IMR-90 (cell line): ENCODE measurements around the gene ZW10. TPM values are rescaled to one million over a fixed set of nuclear protein-coding genes. Genes with fewer than 3 reads are reported as not detected.

ENCODE experiments used
- ATAC-seq: fragments of 200-7000 bp; cut with Tn5 transposase; 2 replicates; pipeline ENCODE4 v1.9.1; 2020; ENCODE audit warnings: low read depth, mild to moderate bottlenecking, moderate library complexity
- BruUV-seq: library from RNA; stranded (reverse); fragments of 400-500 nt; replicated peaks from 2 replicates; lab custom pipeline; 2021; lab: Mats Ljungman, UMichigan
- CTCF ChIA-PET: fragments of 300-600 bp; formaldehyde crosslinking; extraction: SDS; loops from one replicate; lab custom pipeline; 2021; ENCODE audit warnings: antibody characterized with exemption; lab: Yijun Ruan, JAX
- POLR2A ChIA-PET: fragments of 300-600 bp; sonication (Branson Sonifier 250); formaldehyde crosslinking; loops from one replicate; lab custom pipeline; 2022; ENCODE audit warnings: antibody characterized with exemption; ENCODE audit not compliant: unreplicated experiment; lab: Charles Lee
- DNase-seq: peaks from one replicate; pipeline ENCODE4 v3.0.0; 2013
- H2AFZ ChIP-seq: replicated peaks from 2 replicates; pipeline ENCODE3; 2013; ENCODE audit warnings: low read length, mild to moderate bottlenecking; ENCODE audit not compliant: poor library complexity
- H2AK5ac ChIP-seq: 2 replicates; pipeline ENCODE4 v1.6.1; 2013; ENCODE audit warnings: low read depth, low read length, inconsistent platforms
- H2AK9ac ChIP-seq: replicated peaks from 2 replicates; pipeline ENCODE3; 2013; ENCODE audit warnings: mild to moderate bottlenecking, low read depth, low read length, moderate library complexity; ENCODE audit not compliant: poor library complexity
- H2BK120ac ChIP-seq: 2 replicates; pipeline ENCODE4 v1.6.1; 2013; ENCODE audit warnings: low read depth, low read length, inconsistent platforms
- H2BK15ac ChIP-seq: 3 replicates; pipeline ENCODE4 v1.6.1; 2013; ENCODE audit warnings: low read depth, low read length, inconsistent platforms
- H2BK20ac ChIP-seq: 2 replicates; pipeline ENCODE4 v1.6.1; 2013; ENCODE audit warnings: low read depth, mild to moderate bottlenecking, inconsistent platforms, low read length, moderate library complexity
- H2BK5ac ChIP-seq: 2 replicates; pipeline ENCODE4 v1.6.1; 2013; ENCODE audit warnings: mild to moderate bottlenecking, low read depth, low read length, inconsistent platforms; ENCODE audit not compliant: poor library complexity, severe bottlenecking
- H3K14ac ChIP-seq: replicated peaks from 2 replicates; pipeline ENCODE4 v1.6.1; 2013; ENCODE audit warnings: low read depth, low read length, inconsistent platforms
- H3K18ac ChIP-seq: 2 replicates; pipeline ENCODE4 v1.6.1; 2013; ENCODE audit warnings: low read depth, low read length, control low read depth
- H3K23ac ChIP-seq: 2 replicates; pipeline ENCODE4 v1.6.1; 2013; ENCODE audit warnings: low read depth, low read length, inconsistent platforms
- H3K27ac ChIP-seq: 2 replicates; pipeline ENCODE4 v1.5.1; 2013; ENCODE audit warnings: mild to moderate bottlenecking, control low read depth, low read length; ENCODE audit not compliant: insufficient read depth
- H3K27me3 ChIP-seq: 2 replicates; pipeline ENCODE4 v1.6.1; 2013; ENCODE audit warnings: low read length; ENCODE audit not compliant: control insufficient read depth, insufficient read depth
- H3K36me3 ChIP-seq: 2 replicates; pipeline ENCODE4 v1.6.1; 2013; ENCODE audit warnings: low read length, mixed read lengths; ENCODE audit not compliant: control insufficient read depth, insufficient read depth
- H3K4ac ChIP-seq: 2 replicates; pipeline ENCODE4 v1.6.1; 2013; ENCODE audit warnings: low read depth, low read length, inconsistent platforms
- H3K4me1 ChIP-seq: 2 replicates; pipeline ENCODE4 v1.6.1; 2013; ENCODE audit warnings: low read length, mixed read lengths; ENCODE audit not compliant: control insufficient read depth, insufficient read depth
- H3K4me2 ChIP-seq: 2 replicates; pipeline ENCODE4 v1.6.1; 2013; ENCODE audit warnings: low read depth, mild to moderate bottlenecking, control low read depth, low read length, moderate library complexity
- H3K4me3 ChIP-seq: 2 replicates; pipeline ENCODE4 v1.5.1; 2013; ENCODE audit warnings: low read depth, mild to moderate bottlenecking, control low read depth, low read length, moderate library complexity; ENCODE audit not compliant: insufficient read depth
- H3K56ac ChIP-seq: 2 replicates; pipeline ENCODE4 v1.6.1; 2013; ENCODE audit warnings: low read length, inconsistent platforms; ENCODE audit not compliant: insufficient read depth; ENCODE audit errors: extremely low read depth
- H3K79me1 ChIP-seq, 2 experiments: 2 replicates each; pipeline ENCODE4 v1.6.1; 2013; ENCODE audit warnings: low read length in 2 of 2, inconsistent platforms in 1 of 2, low read depth in 1 of 2
- H3K9ac ChIP-seq: 2 replicates; pipeline ENCODE4 v1.6.1; 2013; ENCODE audit warnings: low read depth, low read length, control low read depth
- H3K9me1 ChIP-seq: 2 replicates; pipeline ENCODE4 v1.6.1; 2013; ENCODE audit warnings: low read length, inconsistent platforms; ENCODE audit not compliant: insufficient read depth
- H3K9me3 ChIP-seq: 2 replicates; pipeline ENCODE4 v1.6.1; 2013; ENCODE audit warnings: low read length; ENCODE audit not compliant: control insufficient read depth, insufficient read depth
- H4K20me1 ChIP-seq: 2 replicates; pipeline ENCODE4 v1.6.1; 2013; ENCODE audit warnings: low read length, inconsistent platforms; ENCODE audit not compliant: insufficient read depth
- H4K5ac ChIP-seq: 2 replicates; pipeline ENCODE4 v1.6.1; 2013; ENCODE audit warnings: mild to moderate bottlenecking, low read depth, low read length, control low read depth
- H4K8ac ChIP-seq, 2 experiments: 2 replicates each; pipeline ENCODE4 v1.6.1; 2013; ENCODE audit warnings: low read depth in 2 of 2, low read length in 2 of 2, control low read depth in 1 of 2, inconsistent platforms in 1 of 2
- H4K91ac ChIP-seq: 2 replicates; pipeline ENCODE4 v1.6.1; 2013; ENCODE audit warnings: low read depth, low read length, inconsistent platforms; ENCODE audit not compliant: insufficient read depth
- POLR2A ChIP-seq: IDR thresholded peaks from 2 replicates; pipeline ENCODE4 v1.6.1; 2012; ENCODE audit warnings: mild to moderate bottlenecking, low read depth, low read length
- dilution Hi-C: fragments of 300-500 bp; cut with HindIII; formaldehyde crosslinking; loops from one replicate; pipeline ENCODE4 v1.14.3; 2018; ENCODE audit warnings: low sequenced_read_pairs; ENCODE audit not compliant: unreplicated experiment
- in situ Hi-C: fragments of 300-500 bp; cut with MboI; formaldehyde crosslinking; loops from 3 replicates; pipeline ENCODE4 v1.14.3; 2019; ENCODE audit warnings: low sequenced_read_pairs, inconsistent platforms, mixed read lengths
- intact Hi-C: fragments of 100-400 bp; cut with micrococcal nuclease; formaldehyde crosslinking; loops from 2 replicates; pipeline ENCODE4 v1.10.0; 2022
- polyA plus RNA-seq, 3 experiments: library from polyadenylated mRNA; depleted of rRNA; stranded (reverse); fragments of >200 nt; gene quantifications; 2 replicates each; pipeline ENCODE4 v1.2.3, GENCODE V29; 2012; ENCODE audit warnings: low replicate concordance in 1 of 3
- total RNA-seq: library from RNA; depleted of rRNA; stranded (reverse); fragments of >200 nt; gene quantifications from 2 replicates; pipeline ENCODE4 v1.2.3, GENCODE V29; 2012

The ZW10 gene
- total and polyA plus RNA-seq, 2 of the 4 experiments (the other 2 are of a cell fraction) = 10.3 to 30.6 TPM

DNA sequence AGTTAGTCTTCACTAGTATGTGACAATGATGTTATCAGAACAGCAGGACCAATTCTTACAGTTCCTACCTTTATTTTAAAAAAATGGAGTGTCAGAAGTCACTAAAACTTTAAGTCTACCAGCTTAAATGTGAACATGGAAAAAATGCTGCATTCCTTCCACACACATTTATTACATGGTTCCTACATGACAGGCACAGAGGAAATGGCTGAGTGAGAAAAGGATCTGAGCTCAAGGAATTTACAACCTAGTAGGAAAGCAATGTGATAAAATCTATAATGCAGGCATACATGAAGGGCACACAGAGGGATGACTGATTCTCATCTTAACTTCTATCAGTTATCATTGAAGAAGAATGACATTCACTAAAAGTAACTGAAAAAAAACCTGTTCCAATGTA lies 29.1 kb upstream of the ZW10 start:
- Histone ChIP-seq H3K4me3 (no peak overlapping the region), H2BK15ac (no peak overlapping the region), H3K9me1 (no peaks in the 10 kb centered on the region), H3K9me3 (no peaks in the 10 kb centered on the region), H3K27me3 (no peaks in the 10 kb centered on the region), H3K36me3 (peaks cover 11% of the 10 kb centered on the region), H4K8ac (no peak overlapping the region), H2BK120ac (no peak overlapping the region), H3K4ac (no peak overlapping the region), H2AK9ac (no peak overlapping the region), H2AK5ac (no peak overlapping the region), H4K91ac (no peak overlapping the region), H4K5ac (no peak overlapping the region), H2AFZ (no peak overlapping the region), H3K14ac (no peak overlapping the region), H3K9ac (no peak overlapping the region), H4K20me1 (no peaks in the 10 kb centered on the region), H3K18ac (no peak overlapping the region), H3K27ac (no peak overlapping the region), H2BK20ac (no peak overlapping the region), H3K56ac (no peak overlapping the region), H3K4me1 (no peaks in the 10 kb centered on the region), H3K23ac (no peak overlapping the region), H3K4me2 (no peak overlapping the region), H2BK5ac (no peak overlapping the region), H3K79me1 (no peaks in the 10 kb centered on the region)
- BruUV-seq = no TSS peak
- no peak for DNase-seq
- POLR2A ChIA-PET = no interaction called here
- intact Hi-C loops (no loop called here), in situ Hi-C loops (no loop called here), dilution Hi-C loops (no loop called here)
- TF ChIP-seq POLR2A = no peak
- CTCF ChIA-PET = interaction anchor here (0.6 kb wide), 1 partner anchor 8 kb away, joined by 4 read pairs; no protein-coding TSS in a partner anchor
- no peak for ATAC-seq
